Esophagus (tissue), 2 donors: Measurements from ENCODE around the gene SCARF2. TPM values are rescaled to one million over a fixed set of nuclear protein-coding genes. Genes with fewer than 3 reads are reported as not detected.
"Not testable (repeated sequence)": the region's sequence is repeated elsewhere in the genome, so short reads cannot be mapped to it uniquely, and the experiment has no call there.

Experiments used
- H3K27ac ChIP-seq, 2 donors: one replicate each; pipeline ENCODE4 v1.5.1; 2013; ENCODE audit warnings: low read depth in 2 of 2, mild to moderate bottlenecking in 2 of 2, inconsistent platforms in 1 of 2, low read length in 1 of 2, moderate library complexity in 1 of 2
- H3K27me3 ChIP-seq, 2 donors: one replicate each; pipeline ENCODE4 v1.6.1; 2013; ENCODE audit warnings: low read length in 2 of 2, control low read depth in 1 of 2, mild to moderate bottlenecking in 1 of 2; ENCODE audit not compliant: insufficient read depth in 2 of 2, control insufficient read depth in 1 of 2
- H3K36me3 ChIP-seq, 2 donors: one replicate each; pipeline ENCODE4 v1.6.1; 2013; ENCODE audit warnings: low read length in 1 of 2; ENCODE audit not compliant: control insufficient read depth in 2 of 2, insufficient read depth in 2 of 2
- H3K4me1 ChIP-seq, 2 donors: one replicate each; pipeline ENCODE4 v1.6.1; 2013; ENCODE audit warnings: low read length in 1 of 2; ENCODE audit not compliant: control insufficient read depth in 2 of 2, insufficient read depth in 2 of 2
- H3K4me3 ChIP-seq, 2 donors: one replicate each; pipeline ENCODE4 v1.5.1; 2013; ENCODE audit warnings: low read length in 2 of 2, mild to moderate bottlenecking in 2 of 2, low read depth in 1 of 2, moderate library complexity in 1 of 2
- H3K9me3 ChIP-seq, 2 donors: one replicate each; pipeline ENCODE4 v1.6.1; 2013; ENCODE audit warnings: mild to moderate bottlenecking in 2 of 2, low read depth in 1 of 2, low read length in 1 of 2, moderate library complexity in 1 of 2; ENCODE audit not compliant: control insufficient read depth in 2 of 2, insufficient read depth in 1 of 2
- WGBS, 2 donors: extraction: QIAGEN DNeasy Blood & Tissue Kit; methylation state at CpG; one replicate each; pipeline ENCODE4 v1.1.7; 2013; 5-methylcytosine and 5-hydroxymethylcytosine counted together
- polyA plus RNA-seq, 2 donors: library from polyadenylated mRNA; stranded (reverse); fragments of 200-250 nt; gene quantifications; one replicate each; pipeline ENCODE4 v1.2.3, GENCODE V29; 2013
- donor health status: healthy with polysubstance abuse.
- donor health status: Bipolar disorder and iron deficiency.

SCARF2 gene
- polyA plus RNA-seq, 2 donors: 0.57 to 1.0 TPM

GRCh38 chr22:20378110-20378509, 59.5 kb downstream of the SCARF2 start:
- 87 to 89% methylated on average over 4 of the region's 4 CpGs for WGBS, 2 donors
- no peak overlapping the region for H3K27ac ChIP-seq

GRCh38 chr22:20376983-20377382, 60.6 kb downstream of the SCARF2 start:
- not testable (repeated sequence) for H3K36me3 ChIP-seq, H3K9me3 ChIP-seq, H3K27ac ChIP-seq, H3K4me3 ChIP-seq, H3K27me3 ChIP-seq, H3K4me1 ChIP-seq
- 95 to 96% methylated on average over 11 of the region's 11 CpGs for WGBS, 2 donors

More at GRCh38 chr22:20378110-20378509, 59.5 kb downstream of the SCARF2 start:
- Histone ChIP-seq H3K27me3 (no peaks in the 10 kb centered on the region), H3K4me1 (no peaks in the 10 kb centered on the region), H3K4me3 (no peak overlapping the region), H3K9me3 (no peaks in the 10 kb centered on the region), H3K36me3 (no peaks in the 10 kb centered on the region)

- not testable (repeated sequence) for H3K27me3 ChIP-seq, H3K4me1 ChIP-seq, H3K4me3 ChIP-seq
Measured at GRCh38 chr22:20376281-20376680, 61.3 kb downstream of the SCARF2 start.

More at GRCh38 chr22:20376281-20376680, 61.3 kb downstream of the SCARF2 start:
- H3K9me3 ChIP-seq, H3K27ac ChIP-seq, H3K36me3 ChIP-seq: not testable (repeated sequence)
- WGBS, 2 donors: 95 to 96% methylated on average over 8 of the region's 8 CpGs

Other genes starting within 250 kb of the SCARF2 start
- gene RTN4R, start 169.5 kb downstream of the SCARF2 start, polyA plus RNA-seq: 1 to 10 TPM; 1.9 to 2.5 TPM
- gene DGCR6L, start 117.8 kb downstream of the SCARF2 start, polyA plus RNA-seq: 10 to 100 TPM; 43.9 to 44.7 TPM
- 1 to 10 TPM; 3.8 to 4.0 TPM for gene ZNF74, start 43.7 kb downstream of the SCARF2 start, polyA plus RNA-seq
- gene KLHL22, start 58.0 kb upstream of the SCARF2 start, polyA plus RNA-seq: 1 to 10 TPM; 5.7 to 6.3 TPM
- gene MED15, start 69.8 kb upstream of the SCARF2 start, polyA plus RNA-seq: 10 to 100 TPM; 31.0 to 55.9 TPM